Gastrocnemius medialis (tissue), 4 donors: Measurements from ENCODE around the gene TOR3A. TPM values are rescaled to one million over a fixed set of nuclear protein-coding genes. Genes with fewer than 3 reads are reported as not detected.
A peak's percentile ranks its signal among the peaks of the same experiment; 100 is the strongest.

Experiments used
- ATAC-seq, 2 donors: fragments of 150-250 bp; one replicate each; pipeline ENCODE4 v1.9.1; 2016
- DNase-seq, 2 donors: peaks; one replicate each; pipeline ENCODE4 v3.0.0-alpha.2; 2019
- H3K27ac ChIP-seq, 4 donors: fragments of 200-600 bp; sonication (generic); 1 replicate in 1 of 4; 2 replicates in 3 of 4; pipeline ENCODE4 v1.5.1; 2016 to 2018; ENCODE audit warnings: mild to moderate bottlenecking in 2 of 4, moderate library complexity in 1 of 4
- H3K27me3 ChIP-seq, 3 donors: fragments of 200-600 bp; sonication (generic) in 2 of 3; 1 replicate in 1 of 3; 2 replicates in 2 of 3; pipeline versions ENCODE4 v1.5.1 to v1.6.0; 2016 to 2019; ENCODE audit warnings: mild to moderate bottlenecking in 1 of 3, moderate library complexity in 1 of 3
- H3K36me3 ChIP-seq, 2 donors: fragments of 200-600 bp; sonication (generic) in 1 of 2; one replicate each; pipeline ENCODE4 v1.5.1; 2017 to 2018
- H3K4me1 ChIP-seq, 2 donors: fragments of 200-600 bp; sonication (generic) in 1 of 2; one replicate each; pipeline ENCODE4 v1.5.1; 2016 to 2017; ENCODE audit warnings: mild to moderate bottlenecking in 2 of 2
- H3K4me3 ChIP-seq, 4 donors: fragments of 200-600 bp; sonication (generic) in 3 of 4; 1 replicate in 1 of 4; 2 replicates in 3 of 4; pipeline ENCODE4 v1.5.1; 2016 to 2019; ENCODE audit warnings: mild to moderate bottlenecking in 2 of 4
- H3K9me3 ChIP-seq, 3 donors: fragments of 200-600 bp; sonication (generic) in 2 of 3; 1 replicate in 1 of 3; 2 replicates in 2 of 3; pipeline ENCODE4 v1.5.1; 2016 to 2019
- POLR2A ChIP-seq, 2 donors: fragments of 450-650 bp; IDR thresholded peaks; one replicate each; pipeline ENCODE4 v1.6.1; 2017; ENCODE audit warnings: antibody characterized with exemption in 2 of 2, mild to moderate bottlenecking in 2 of 2, moderate library complexity in 2 of 2
- in situ Hi-C, 4 donors: fragments of 200-750 bp; cut with MboI; loops; one replicate each; pipeline versions ENCODE4 v1.15.0 to v1.8.0; 2017; ENCODE audit warnings: low sequenced_read_pairs in 4 of 4
- intact Hi-C: fragments of 100-400 bp; cut with DNase I; formaldehyde crosslinking; loops from one replicate; pipeline ENCODE4 v1.15.1; 2023; ENCODE audit warnings: low total_unique reads
- total RNA-seq, 4 donors: library from RNA; depleted of rRNA; stranded (reverse); fragments of >200 nt; gene quantifications; one replicate each; pipeline versions ENCODE4 v1.1.0 to v1.2.3, GENCODE V29; 2016
- TF ChIP-seq, protein P1 (sequence below), 5 experiments: fragments of 450-650 bp in 3 of 5; fragments of 200-600 bp in 2 of 5; sonication (generic) in 2 of 5; IDR thresholded peaks in 4 of 5; conservative IDR thresholded peaks in 1 of 5; 1 replicate in 4 of 5; 2 replicates in 1 of 5; pipeline ENCODE4 v1.5.1; 2016 to 2019; ENCODE audit warnings: antibody characterized with exemption in 5 of 5, mild to moderate bottlenecking in 3 of 5, moderate library complexity in 3 of 5

The TOR3A gene
- total RNA-seq, 4 donors from 2014 or later: 19.2 to 78.6 (median 29.0) TPM

DNA sequence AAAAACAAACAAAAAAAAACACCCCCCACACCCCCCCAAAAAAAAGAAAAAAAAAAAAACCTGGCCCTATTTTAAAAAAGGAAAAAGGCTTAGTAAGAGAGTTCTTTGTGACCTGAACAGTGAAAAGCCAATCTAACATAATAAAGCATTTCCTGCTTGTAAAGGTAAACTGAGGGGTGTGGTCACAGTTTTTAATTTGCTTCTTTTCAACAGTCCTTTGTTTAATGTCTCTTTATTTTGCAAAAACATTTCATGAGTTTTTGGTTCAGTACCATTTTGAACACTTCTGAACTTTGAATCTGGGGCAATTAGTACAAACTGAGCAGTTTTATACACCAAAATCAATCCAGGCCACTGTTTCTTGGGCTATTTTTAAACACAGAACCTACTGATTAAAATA, 37.6 kb downstream of the TOR3A start:
- ATAC-seq: no peak
- no peak for TF ChIP-seq POLR2A (IDR thresholded peaks at IDR 0.05)
- TF ChIP-seq, protein P1, sequence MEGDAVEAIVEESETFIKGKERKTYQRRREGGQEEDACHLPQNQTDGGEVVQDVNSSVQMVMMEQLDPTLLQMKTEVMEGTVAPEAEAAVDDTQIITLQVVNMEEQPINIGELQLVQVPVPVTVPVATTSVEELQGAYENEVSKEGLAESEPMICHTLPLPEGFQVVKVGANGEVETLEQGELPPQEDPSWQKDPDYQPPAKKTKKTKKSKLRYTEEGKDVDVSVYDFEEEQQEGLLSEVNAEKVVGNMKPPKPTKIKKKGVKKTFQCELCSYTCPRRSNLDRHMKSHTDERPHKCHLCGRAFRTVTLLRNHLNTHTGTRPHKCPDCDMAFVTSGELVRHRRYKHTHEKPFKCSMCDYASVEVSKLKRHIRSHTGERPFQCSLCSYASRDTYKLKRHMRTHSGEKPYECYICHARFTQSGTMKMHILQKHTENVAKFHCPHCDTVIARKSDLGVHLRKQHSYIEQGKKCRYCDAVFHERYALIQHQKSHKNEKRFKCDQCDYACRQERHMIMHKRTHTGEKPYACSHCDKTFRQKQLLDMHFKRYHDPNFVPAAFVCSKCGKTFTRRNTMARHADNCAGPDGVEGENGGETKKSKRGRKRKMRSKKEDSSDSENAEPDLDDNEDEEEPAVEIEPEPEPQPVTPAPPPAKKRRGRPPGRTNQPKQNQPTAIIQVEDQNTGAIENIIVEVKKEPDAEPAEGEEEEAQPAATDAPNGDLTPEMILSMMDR (IDR thresholded peaks at IDR 0.05 in 4 of 5, conservative IDR thresholded peaks at IDR 0.05 in 1 of 5): no peak
- Histone ChIP-seq H3K36me3 (peaks cover 0 to 28% of the 10 kb centered on the region in 2 donors), H3K27ac (no peak overlapping the region), H3K9me3 (no peaks in the 10 kb centered on the region), H3K27me3 (no peaks in the 10 kb centered on the region), H3K4me3 (no peak overlapping the region), H3K4me1 (no peaks in the 10 kb centered on the region)
- DNase-seq: no peak
- in situ Hi-C loops: loop anchor here in 1 of 4 donors (10.0 kb wide), 1 partner anchor 255 kb away; no protein-coding TSS in a partner anchor
- intact Hi-C loops: no loop called here

DNA sequence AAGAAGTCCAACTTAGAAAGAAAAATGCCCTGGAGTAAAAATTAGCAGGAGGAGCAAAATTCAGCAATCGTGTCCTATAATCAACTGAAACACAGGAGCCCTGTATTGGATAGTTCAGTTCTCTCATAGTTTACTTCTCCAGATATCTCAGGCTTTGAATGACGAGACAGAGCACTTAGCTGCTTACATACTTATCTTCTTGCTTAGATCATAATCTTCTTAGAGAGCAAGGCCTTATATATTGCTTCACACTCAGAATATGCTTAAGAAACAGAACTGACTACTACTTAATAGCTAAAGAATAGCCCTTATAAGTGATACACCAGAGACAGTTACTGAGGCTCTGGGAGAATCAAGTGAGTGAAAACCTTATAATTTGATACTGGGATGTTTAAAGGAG, 38.9 kb downstream of the TOR3A start:
- in situ Hi-C loops: loop anchor here in 1 of 4 donors (5.0 kb wide), 1 partner anchor 77 kb away; no protein-coding TSS in a partner anchor
- Histone ChIP-seq H3K27ac (no peak overlapping the region), H3K4me3 (no peak overlapping the region), H3K4me1 (no peaks in the 10 kb centered on the region), H3K9me3 (no peaks in the 10 kb centered on the region), H3K36me3 (peaks cover 0 to 28% of the 10 kb centered on the region in 2 donors), H3K27me3 (no peaks in the 10 kb centered on the region)
- ATAC-seq: no peak
- DNase-seq: no peak
- intact Hi-C loops: loop anchor here (5.0 kb wide), 1 partner anchor 72 kb away; no protein-coding TSS in a partner anchor
- TF ChIP-seq, protein P1 (IDR thresholded peaks at IDR 0.05 in 4 of 5, conservative IDR thresholded peaks at IDR 0.05 in 1 of 5): no peak

DNA sequence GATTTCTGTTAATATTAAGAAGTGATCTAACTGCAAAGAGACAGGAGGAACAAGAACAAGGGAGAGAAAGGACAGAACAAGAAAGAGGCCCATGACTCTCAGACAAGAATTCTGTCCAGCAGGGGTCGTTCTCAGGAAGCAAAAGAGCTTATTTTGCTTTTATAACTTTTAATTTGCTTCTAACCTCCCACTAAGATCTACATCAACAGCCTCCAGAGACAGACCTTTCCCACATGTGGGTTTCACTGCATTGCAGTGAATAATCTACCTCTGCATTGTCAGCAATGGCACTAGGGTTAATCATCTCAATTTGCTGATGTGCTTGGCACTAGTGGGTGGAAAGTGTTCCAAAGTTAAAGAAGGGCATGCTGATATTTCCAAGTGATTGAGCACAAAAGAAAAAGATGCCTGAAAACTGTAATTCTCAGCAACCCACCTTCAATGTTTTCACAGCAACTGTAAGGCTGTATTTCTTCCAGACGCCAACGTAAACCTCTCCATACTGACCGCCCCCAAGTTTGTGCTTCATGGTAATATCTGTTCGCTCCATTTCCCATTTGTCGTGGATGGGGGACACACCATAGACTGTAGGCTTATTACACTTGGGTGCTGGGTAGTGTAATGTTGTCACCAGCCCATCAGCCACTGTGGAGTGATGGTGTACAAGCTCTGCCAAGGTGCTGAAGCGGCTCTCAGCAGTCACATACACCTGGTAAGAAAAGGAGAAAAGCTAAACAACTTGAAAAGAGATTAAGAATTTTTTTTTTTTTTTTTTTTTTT, 39.5 kb downstream of the TOR3A start:
- peaks cover 0 to 31% of the 10 kb centered on the region in 2 donors for H3K36me3 ChIP-seq
- in situ Hi-C loops (loop anchor here in 1 of 4 donors (5.0 kb wide), 1 partner anchor 76 kb away; no protein-coding TSS in a partner anchor), intact Hi-C loops (loop anchor here (5.0 kb wide), 1 partner anchor 71 kb away; no protein-coding TSS in a partner anchor)
- H3K27ac ChIP-seq: no peak overlapping the region
- H3K4me3 ChIP-seq: no peak overlapping the region
- DNase-seq (no peak), ATAC-seq (peak in 1 of 2 donors; percentile 51)
- TF ChIP-seq, protein P1 (IDR thresholded peaks at IDR 0.05 in 4 of 5, conservative IDR thresholded peaks at IDR 0.05 in 1 of 5): peak; percentile 44 to 60 (median 52)
- TF ChIP-seq POLR2A (IDR thresholded peaks at IDR 0.05): no peak
- H3K9me3 ChIP-seq: no peaks in the 10 kb centered on the region
- H3K4me1 ChIP-seq: no peaks in the 10 kb centered on the region
- H3K27me3 ChIP-seq: no peaks in the 10 kb centered on the region

DNA sequence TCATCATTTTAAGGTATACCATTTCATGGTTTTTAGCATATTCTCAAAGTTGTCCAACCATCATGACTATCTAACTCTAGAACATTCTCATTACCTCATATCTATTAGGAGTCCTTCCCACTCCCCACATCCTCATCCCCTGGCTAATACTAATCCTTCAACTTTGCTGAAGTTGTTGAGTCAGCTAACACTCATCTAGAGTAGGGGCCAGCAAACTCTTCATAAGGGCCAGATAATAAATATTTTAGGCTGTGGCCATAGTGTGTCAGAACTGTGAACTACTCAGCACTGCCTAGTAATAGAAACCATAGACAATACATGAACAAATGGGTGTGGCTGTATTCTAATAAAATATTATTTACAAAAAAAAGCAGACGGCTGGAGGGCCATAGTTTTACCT, 43.0 kb downstream of the TOR3A start:
- Histone ChIP-seq H3K4me1 (peaks cover 0 to 4% of the 10 kb centered on the region in 2 donors), H3K36me3 (peaks cover 0 to 10% of the 10 kb centered on the region in 2 donors), H3K27ac (no peak overlapping the region), H3K9me3 (no peaks in the 10 kb centered on the region), H3K27me3 (no peaks in the 10 kb centered on the region), H3K4me3 (no peak overlapping the region)
- in situ Hi-C loops (loop anchor here in 1 of 4 donors (5.0 kb wide), 1 partner anchor 72 kb away; no protein-coding TSS in a partner anchor), intact Hi-C loops (loop anchor here (5.0 kb wide), 1 partner anchor 67 kb away; no protein-coding TSS in a partner anchor)
- DNase-seq (no peak), ATAC-seq (no peak)
- TF ChIP-seq, protein P1 (IDR thresholded peaks at IDR 0.05 in 4 of 5, conservative IDR thresholded peaks at IDR 0.05 in 1 of 5): no peak
- no peak for TF ChIP-seq POLR2A (IDR thresholded peaks at IDR 0.05)
